ENCODE data around the gene FASTKD2. TPM values are rescaled to one million over a fixed set of nuclear protein-coding genes. Genes with fewer than 3 reads are reported as not detected.

Gene FASTKD2
- total and polyA plus RNA-seq, 2 of the 8 experiments (the other 6 are each of a cell fraction or from before 2014, with no cell fraction given) = 35.7 to 38.5 TPM

GRCh38 chr2:206823178-206823577, 57.8 kb downstream of the FASTKD2 start:
- no peak overlapping the region for H2AFZ ChIP-seq (ENCODE audit: low read length)
- 81% methylated on average over 6 of the region's 6 CpGs; no CpG with 5 or more reads in 1 of the 2 experiments for WGBS, 2 experiments (ENCODE audit: extremely low coverage in 1 of 2, insufficient coverage in 1 of 2, insufficient read length in 1 of 2, insufficient replicate concordance in 2 of 2, low coverage in 1 of 2, low lambda C conversion rate in 2 of 2, missing lambda C conversion rate in 1 of 2)
- H3K79me1 ChIP-seq (ENCODE audit: low read depth, low read length) = no peaks in the 10 kb centered on the region; the same call in 1 of the 2 replicates

More at GRCh38 chr2:206823178-206823577, 57.8 kb downstream of the FASTKD2 start:
- Histone ChIP-seq H2BK5ac (ENCODE audit: low read depth, low read length) (no peak overlapping the region), H3K4me2 (ENCODE audit: insufficient read depth in 1 of 2, low read depth in 2 of 2, low read length in 2 of 2) (no peak overlapping the region), H3K27ac (ENCODE audit: low read depth, low read length) (no peak overlapping the region), H3K56ac (replicated peaks; ENCODE audit: insufficient read length, low read depth, low read length) (no peak overlapping the region), H3K79me2 (ENCODE audit: control insufficient read depth in 1 of 2, insufficient read depth in 2 of 2, low read length in 2 of 2) (no peaks in the 10 kb centered on the region), H3K9me3 (ENCODE audit: insufficient read depth in 2 of 2, low read depth in 1 of 2, low read length in 1 of 2) (no peaks in the 10 kb centered on the region), H3K4me3 (ENCODE audit: extremely low read depth in 1 of 4, insufficient read depth in 2 of 4, low read depth in 3 of 4, low read length in 4 of 4) (no peak overlapping the region), H3K4me1 (replicated peaks in 1 of 4; ENCODE audit: control insufficient read depth in 3 of 4, insufficient read depth in 4 of 4, low read length in 3 of 4) (peaks cover 0 to 3% (median 0%) of the 10 kb centered on the region in 4 experiments; a peak in 2 of 7 replicates), H3K23me2 (ENCODE audit: low read depth, low read length) (no peaks in the 10 kb centered on the region), H3K23ac (ENCODE audit: insufficient read length) (no peak overlapping the region), H4K91ac (replicated peaks; ENCODE audit: insufficient read length, low read length) (no peak overlapping the region), H3K4ac (replicated peaks; ENCODE audit: insufficient read length, low read depth, low read length) (no peak overlapping the region), H3K14ac (ENCODE audit: insufficient read length) (no peak overlapping the region), H2BK12ac (ENCODE audit: low read depth, low read length) (no peak overlapping the region), H3K18ac (ENCODE audit: extremely low read depth, low read length) (no peak overlapping the region), H4K5ac (ENCODE audit: insufficient read length, low read depth, low read length) (no peak overlapping the region), H2AK5ac (ENCODE audit: low read depth, low read length) (no peak overlapping the region), H4K20me1 (replicated peaks in 1 of 2; ENCODE audit: control insufficient read depth in 1 of 2, insufficient read depth in 2 of 2, low read length in 2 of 2) (no peaks in the 10 kb centered on the region), H4K8ac (ENCODE audit: extremely low read depth, insufficient read depth, low read length) (no peak overlapping the region), H3K9ac (replicated peaks in 1 of 4; ENCODE audit: extremely low read depth in 1 of 4, low read depth in 3 of 4, low read length in 3 of 4) (no peak overlapping the region; a peak in 1 of 7 replicates), H2BK15ac (ENCODE audit: low read length) (no peak overlapping the region), H2BK120ac (replicated peaks; ENCODE audit: low read depth, low read length) (no peak overlapping the region), H3K27me3 (replicated peaks in 1 of 4; ENCODE audit: control insufficient read depth in 3 of 4, extremely low read depth in 1 of 4, insufficient read depth in 3 of 4, low read length in 3 of 4) (peaks cover 0 to 1% (median 0%) of the 10 kb centered on the region in 4 experiments; a peak in 1 of 7 replicates), H2BK20ac (ENCODE audit: low read length) (no peak overlapping the region), H3K36me3 (ENCODE audit: control insufficient read depth in 2 of 4, insufficient read depth in 4 of 4, low read length in 3 of 4) (no peaks in the 10 kb centered on the region)
- DNase-seq (ENCODE audit: low read depth in 1 of 2, low spot score in 2 of 2) (no peak), FAIRE-seq (no peak)
- TF ChIP-seq TAF7 (optimal IDR thresholded peaks at IDR 0.05; ENCODE audit: borderline replicate concordance, low read depth, low read length) = no peak
- no peak for TF ChIP-seq RNF2 (IDR thresholded peaks at IDR 0.05; ENCODE audit: borderline replicate concordance, low read depth, low read length, missing control alignments, poor library complexity, severe bottlenecking)
- no peak for TF ChIP-seq EZH2 (IDR thresholded peaks at IDR 0.05; ENCODE audit: low read depth, low read length, severe bottlenecking)
- TF ChIP-seq SP2 (IDR thresholded peaks at IDR 0.05; ENCODE audit: low read length) = no peak
- TF ChIP-seq POLR2AphosphoS5 (IDR thresholded peaks at IDR 0.05; ENCODE audit: low read depth, low read length) = no peak
- TF ChIP-seq SIX5 (IDR thresholded peaks at IDR 0.05; ENCODE audit: low read depth, low read length) = no peak
- no peak for TF ChIP-seq HDAC6 (IDR thresholded peaks at IDR 0.05; ENCODE audit: low read depth, low read length)
- no peak for TF ChIP-seq GTF2F1 (IDR thresholded peaks at IDR 0.05; ENCODE audit: borderline replicate concordance, low read depth, low read length)
- POLR2A ChIA-PET (ENCODE audit: partially characterized antibody) = interaction anchor here (1.1 to 1.8 kb wide), 5 partner anchors 8 to 92 kb away, joined by 3 to 8 read pairs (median 4); no protein-coding TSS in a partner anchor
- CTCF ChIA-PET (ENCODE audit: partially characterized antibody) = interaction anchor here (0.8 to 2.0 kb wide), 3 partner anchors 9 to 651 kb away, joined by 3 to 6 read pairs (median 4); no protein-coding TSS in a partner anchor

Data from H1 (cell line).